K562 (cell line): ENCODE data around the gene TRIM47. TPM values are rescaled to one million over a fixed set of nuclear protein-coding genes. Genes with fewer than 3 reads are reported as not detected.

Experiments
- ATF7 ChIP-seq: fragments of 450-650 bp; IDR thresholded peaks from 2 replicates; pipeline ENCODE4 v1.7.1; 2014; ENCODE audit warnings: mild to moderate bottlenecking, moderate library complexity
- BRD9 ChIP-seq: fragments of 450-650 bp; IDR thresholded peaks from 2 replicates; pipeline ENCODE4 v1.6.1; 2018; ENCODE audit warnings: low read depth; ENCODE audit not compliant: partially characterized antibody
- CEBPB ChIP-seq: fragments of 450-650 bp; IDR thresholded peaks from 2 replicates; pipeline ENCODE4 v1.6.1; 2016; ENCODE audit warnings: missing genetic modification characterization, missing compliant biosample characterization
- CREM ChIP-seq: IDR thresholded peaks from 2 replicates; pipeline ENCODE4 v1.6.1; 2014; ENCODE audit warnings: antibody characterized with exemption, low read depth
- FOSL1 ChIP-seq: fragments of 200-800 bp; sonication (Bioruptor generic); conservative IDR thresholded peaks from 2 replicates; pipeline ENCODE4 v1.6.1; 2016; ENCODE audit warnings: missing genetic modification characterization, missing compliant biosample characterization
- JUN ChIP-seq, 2 experiments: sonication (generic) in 1 of 2; formaldehyde crosslinking in 1 of 2; IDR thresholded peaks; 2 replicates each; pipeline versions ENCODE4 v1.6.1 to v1.8.0; 2012 to 2022; ENCODE audit warnings: borderline replicate concordance in 2 of 2, mild to moderate bottlenecking in 2 of 2, improper control_type of control experiment in 1 of 2, low read depth in 1 of 2, low read length in 1 of 2, missing genetic modification reagents in 1 of 2
- SAP30 ChIP-seq: fragments of 200-600 bp; sonication (generic); IDR thresholded peaks from 2 replicates; pipeline ENCODE4 v1.6.1; 2012; ENCODE audit warnings: borderline replicate concordance, low read depth, mild to moderate bottlenecking, moderate library complexity, low read length, control low read depth, inconsistent platforms; ENCODE audit not compliant: insufficient read depth, poor library complexity, severe bottlenecking
- SREBF2 ChIP-seq: sonication (generic); formaldehyde crosslinking; IDR thresholded peaks from 2 replicates; pipeline ENCODE4 v1.4.0; 2020; ENCODE audit warnings: mild to moderate bottlenecking, missing genetic modification reagents
- SRF ChIP-seq, 2 experiments: fragments of 250-450, 450-650 bp in 1 of 2; sonication (Bioruptor Pico) in 1 of 2; sonication (generic) in 1 of 2; formaldehyde crosslinking; IDR thresholded peaks; 2 replicates each; pipeline versions ENCODE4 v1.5.0 to v1.5.1; 2020 to 2022; ENCODE audit warnings: mild to moderate bottlenecking in 1 of 2, missing genetic modification reagents in 1 of 2
- XRCC5 ChIP-seq: fragments of 200-400 bp; formaldehyde crosslinking; IDR thresholded peaks from 2 replicates; pipeline ENCODE4 v1.6.1; 2017; ENCODE audit warnings: low read depth, mild to moderate bottlenecking, low read length
- polyA plus RNA-seq, 8 experiments: library from polyadenylated mRNA; depleted of rRNA in 4 of 8; stranded (reverse) in 5 of 8; unstranded in 3 of 8; fragments of >200 nt; fragmentation: Nextera tagmentation in 2 of 8; fragmentation: Illumina TruSeq in 1 of 8; extraction: Ambion mirVana in 2 of 8; extraction: Trizol in 1 of 8; gene quantifications; 2 replicates each; pipeline versions ENCODE4 v1.2.1 to v1.2.3, GENCODE V29; 2011 to 2014; ENCODE audit warnings: inconsistent platforms in 1 of 8, missing spikeins in 1 of 8
- total RNA-seq, 7 experiments: library from RNA; depleted of rRNA in 6 of 7; stranded (reverse); fragments of >200 nt in 6 of 7; fragmentation: Illumina TruSeq in 2 of 7; extraction: Trizol in 2 of 7; gene quantifications; 2 replicates each; pipeline versions ENCODE4 v1.2.1 to v1.2.3, GENCODE V29; 2011 to 2021; ENCODE audit warnings: low replicate concordance in 1 of 7
- TF ChIP-seq, protein P1 (sequence below): IDR thresholded peaks from 2 replicates; pipeline ENCODE4 v1.6.1; 2011; ENCODE audit warnings: borderline replicate concordance, low read depth, mild to moderate bottlenecking, moderate library complexity, low read length; ENCODE audit not compliant: insufficient read depth, poor library complexity, severe bottlenecking
- TF ChIP-seq, protein P2 (sequence below): fragments of 450-650 bp; IDR thresholded peaks from 2 replicates; pipeline ENCODE4 v1.6.1; 2016; ENCODE audit warnings: missing biosample characterization, missing genetic modification characterization
- TF ChIP-seq, protein P3 (sequence below): conservative IDR thresholded peaks from 2 replicates; pipeline ENCODE4 v1.6.1; 2011; ENCODE audit warnings: low read depth, mild to moderate bottlenecking, low read length; ENCODE audit not compliant: control insufficient read depth
- TF ChIP-seq, protein P4 (sequence below): fragments of 450-650 bp; IDR thresholded peaks from 2 replicates; pipeline ENCODE4 v1.6.1; 2016; ENCODE audit warnings: antibody characterized with exemption
- TF ChIP-seq, protein P5 (sequence below), 2 experiments: fragments of 450-650 bp; IDR thresholded peaks; 2 replicates each; pipeline ENCODE4 v1.6.1; 2018; ENCODE audit warnings: mild to moderate bottlenecking in 2 of 2, low read depth in 1 of 2; ENCODE audit not compliant: partially characterized antibody in 2 of 2

Gene TRIM47
- total and polyA plus RNA-seq, 9 of the 15 experiments (the other 6 are each of a cell fraction or from before 2014, with no cell fraction given), result 0.56 to 6.1 (median 3.2) TPM

DNA sequence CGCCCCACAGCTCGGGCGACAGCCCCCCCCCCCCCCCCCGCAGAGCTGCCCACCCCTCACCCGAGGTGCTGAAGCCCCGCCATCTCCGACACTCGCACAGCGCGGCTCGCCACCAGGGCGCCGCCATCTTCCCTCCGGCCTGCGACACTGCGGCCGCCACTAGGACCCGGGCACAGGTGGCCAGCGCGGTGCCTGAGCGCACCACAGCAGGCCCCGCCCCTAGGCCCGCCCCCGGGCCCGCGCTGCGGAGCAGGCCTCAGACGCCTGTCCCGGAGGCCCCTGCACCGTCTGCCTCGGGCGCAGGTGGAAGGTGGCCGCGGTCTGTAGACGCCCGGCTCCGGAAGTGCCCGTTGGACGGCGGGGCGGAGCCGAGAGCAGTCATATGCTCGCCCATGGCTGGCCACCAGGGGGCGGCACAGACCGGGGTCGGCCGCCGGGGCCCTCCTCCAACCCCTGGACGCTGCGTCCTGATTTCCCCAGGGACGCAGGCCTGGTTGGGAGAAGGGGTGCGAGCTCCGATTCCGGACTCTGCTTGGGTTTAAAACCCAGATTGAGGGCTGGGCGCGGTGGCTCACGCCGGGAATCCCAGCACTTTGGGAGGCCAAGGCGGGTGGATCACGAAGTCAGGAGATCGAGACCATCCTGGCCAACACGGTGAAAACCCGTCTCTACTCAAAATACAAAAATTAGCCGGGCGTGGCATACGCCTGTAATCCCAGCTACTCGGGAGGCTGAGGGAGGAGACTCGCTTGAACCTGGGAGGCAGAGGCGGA is 26.6 kb upstream of the TRIM47 start, which contains the start of gene MRPL38 (continued):
- no peak for TF ChIP-seq CEBPB (tag)
- TF ChIP-seq, protein P1, sequence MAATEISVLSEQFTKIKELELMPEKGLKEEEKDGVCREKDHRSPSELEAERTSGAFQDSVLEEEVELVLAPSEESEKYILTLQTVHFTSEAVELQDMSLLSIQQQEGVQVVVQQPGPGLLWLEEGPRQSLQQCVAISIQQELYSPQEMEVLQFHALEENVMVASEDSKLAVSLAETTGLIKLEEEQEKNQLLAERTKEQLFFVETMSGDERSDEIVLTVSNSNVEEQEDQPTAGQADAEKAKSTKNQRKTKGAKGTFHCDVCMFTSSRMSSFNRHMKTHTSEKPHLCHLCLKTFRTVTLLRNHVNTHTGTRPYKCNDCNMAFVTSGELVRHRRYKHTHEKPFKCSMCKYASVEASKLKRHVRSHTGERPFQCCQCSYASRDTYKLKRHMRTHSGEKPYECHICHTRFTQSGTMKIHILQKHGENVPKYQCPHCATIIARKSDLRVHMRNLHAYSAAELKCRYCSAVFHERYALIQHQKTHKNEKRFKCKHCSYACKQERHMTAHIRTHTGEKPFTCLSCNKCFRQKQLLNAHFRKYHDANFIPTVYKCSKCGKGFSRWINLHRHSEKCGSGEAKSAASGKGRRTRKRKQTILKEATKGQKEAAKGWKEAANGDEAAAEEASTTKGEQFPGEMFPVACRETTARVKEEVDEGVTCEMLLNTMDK, result peak; percentile 64
- TF ChIP-seq JUN (IDR thresholded peaks at IDR 0.05; ENCODE audit: borderline replicate concordance, low read depth, low read length), result 0 out of 2 replicates have a peak, but pooled peaks have one; percentile 27
- no peak for TF ChIP-seq JUN (CRISPR knock-in tag; IDR thresholded peaks at IDR 0.05; ENCODE audit: borderline replicate concordance)
- TF ChIP-seq CREM, result peak; percentile 73
- TF ChIP-seq, protein P2, sequence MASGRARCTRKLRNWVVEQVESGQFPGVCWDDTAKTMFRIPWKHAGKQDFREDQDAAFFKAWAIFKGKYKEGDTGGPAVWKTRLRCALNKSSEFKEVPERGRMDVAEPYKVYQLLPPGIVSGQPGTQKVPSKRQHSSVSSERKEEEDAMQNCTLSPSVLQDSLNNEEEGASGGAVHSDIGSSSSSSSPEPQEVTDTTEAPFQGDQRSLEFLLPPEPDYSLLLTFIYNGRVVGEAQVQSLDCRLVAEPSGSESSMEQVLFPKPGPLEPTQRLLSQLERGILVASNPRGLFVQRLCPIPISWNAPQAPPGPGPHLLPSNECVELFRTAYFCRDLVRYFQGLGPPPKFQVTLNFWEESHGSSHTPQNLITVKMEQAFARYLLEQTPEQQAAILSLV (tag), result no peak
- peak; percentile 82 for TF ChIP-seq XRCC5
- 0 out of 2 replicates have a peak, but pooled peaks have one; percentile 21 for TF ChIP-seq FOSL1 (tag)
- TF ChIP-seq ATF7, result peak; percentile 77
- TF ChIP-seq, protein P3, sequence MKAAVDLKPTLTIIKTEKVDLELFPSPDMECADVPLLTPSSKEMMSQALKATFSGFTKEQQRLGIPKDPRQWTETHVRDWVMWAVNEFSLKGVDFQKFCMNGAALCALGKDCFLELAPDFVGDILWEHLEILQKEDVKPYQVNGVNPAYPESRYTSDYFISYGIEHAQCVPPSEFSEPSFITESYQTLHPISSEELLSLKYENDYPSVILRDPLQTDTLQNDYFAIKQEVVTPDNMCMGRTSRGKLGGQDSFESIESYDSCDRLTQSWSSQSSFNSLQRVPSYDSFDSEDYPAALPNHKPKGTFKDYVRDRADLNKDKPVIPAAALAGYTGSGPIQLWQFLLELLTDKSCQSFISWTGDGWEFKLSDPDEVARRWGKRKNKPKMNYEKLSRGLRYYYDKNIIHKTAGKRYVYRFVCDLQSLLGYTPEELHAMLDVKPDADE, result peak; percentile 85; the same call in 1 of the 2 replicates
- TF ChIP-seq, protein P4, sequence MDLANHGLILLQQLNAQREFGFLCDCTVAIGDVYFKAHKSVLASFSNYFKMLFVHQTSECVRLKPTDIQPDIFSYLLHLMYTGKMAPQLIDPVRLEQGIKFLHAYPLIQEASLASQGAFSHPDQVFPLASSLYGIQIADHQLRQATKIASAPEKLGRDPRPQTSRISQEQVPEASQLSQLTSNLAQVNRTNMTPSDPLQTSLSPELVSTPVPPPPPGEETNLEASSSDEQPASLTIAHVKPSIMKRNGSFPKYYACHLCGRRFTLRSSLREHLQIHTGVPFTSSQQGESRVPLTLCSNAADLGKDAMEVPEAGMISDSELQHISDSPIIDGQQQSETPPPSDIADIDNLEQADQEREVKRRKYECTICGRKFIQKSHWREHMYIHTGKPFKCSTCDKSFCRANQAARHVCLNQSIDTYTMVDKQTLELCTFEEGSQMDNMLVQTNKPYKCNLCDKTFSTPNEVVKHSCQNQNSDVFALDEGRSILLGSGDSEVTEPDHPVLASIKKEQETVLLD, result peak; percentile 47
- peak; percentile 85 for TF ChIP-seq BRD9
- TF ChIP-seq, protein P5, sequence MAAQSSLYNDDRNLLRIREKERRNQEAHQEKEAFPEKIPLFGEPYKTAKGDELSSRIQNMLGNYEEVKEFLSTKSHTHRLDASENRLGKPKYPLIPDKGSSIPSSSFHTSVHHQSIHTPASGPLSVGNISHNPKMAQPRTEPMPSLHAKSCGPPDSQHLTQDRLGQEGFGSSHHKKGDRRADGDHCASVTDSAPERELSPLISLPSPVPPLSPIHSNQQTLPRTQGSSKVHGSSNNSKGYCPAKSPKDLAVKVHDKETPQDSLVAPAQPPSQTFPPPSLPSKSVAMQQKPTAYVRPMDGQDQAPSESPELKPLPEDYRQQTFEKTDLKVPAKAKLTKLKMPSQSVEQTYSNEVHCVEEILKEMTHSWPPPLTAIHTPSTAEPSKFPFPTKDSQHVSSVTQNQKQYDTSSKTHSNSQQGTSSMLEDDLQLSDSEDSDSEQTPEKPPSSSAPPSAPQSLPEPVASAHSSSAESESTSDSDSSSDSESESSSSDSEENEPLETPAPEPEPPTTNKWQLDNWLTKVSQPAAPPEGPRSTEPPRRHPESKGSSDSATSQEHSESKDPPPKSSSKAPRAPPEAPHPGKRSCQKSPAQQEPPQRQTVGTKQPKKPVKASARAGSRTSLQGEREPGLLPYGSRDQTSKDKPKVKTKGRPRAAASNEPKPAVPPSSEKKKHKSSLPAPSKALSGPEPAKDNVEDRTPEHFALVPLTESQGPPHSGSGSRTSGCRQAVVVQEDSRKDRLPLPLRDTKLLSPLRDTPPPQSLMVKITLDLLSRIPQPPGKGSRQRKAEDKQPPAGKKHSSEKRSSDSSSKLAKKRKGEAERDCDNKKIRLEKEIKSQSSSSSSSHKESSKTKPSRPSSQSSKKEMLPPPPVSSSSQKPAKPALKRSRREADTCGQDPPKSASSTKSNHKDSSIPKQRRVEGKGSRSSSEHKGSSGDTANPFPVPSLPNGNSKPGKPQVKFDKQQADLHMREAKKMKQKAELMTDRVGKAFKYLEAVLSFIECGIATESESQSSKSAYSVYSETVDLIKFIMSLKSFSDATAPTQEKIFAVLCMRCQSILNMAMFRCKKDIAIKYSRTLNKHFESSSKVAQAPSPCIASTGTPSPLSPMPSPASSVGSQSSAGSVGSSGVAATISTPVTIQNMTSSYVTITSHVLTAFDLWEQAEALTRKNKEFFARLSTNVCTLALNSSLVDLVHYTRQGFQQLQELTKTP (IDR thresholded peaks at IDR 0.05; ENCODE audit: low read depth in 1 of 2, partially characterized antibody in 2 of 2), result peak in 1 of 2 experiments; percentile 28
- peak in 1 of 2 experiments; percentile 38; a peak in 1 of 4 replicates for TF ChIP-seq SRF (CRISPR knock-in tag; IDR thresholded peaks at IDR 0.05)
- peak; percentile 4 for TF ChIP-seq SAP30
- TF ChIP-seq SREBF2 (CRISPR knock-in tag), result no peak
